ENCODE data around the gene STXBP4. TPM values are rescaled to one million over a fixed set of nuclear protein-coding genes. Genes with fewer than 3 reads are reported as not detected.
"Not testable (repeated sequence)": the region's sequence is repeated elsewhere in the genome, so short reads cannot be mapped to it uniquely, and the experiment has no call there.

The STXBP4 gene
- total RNA-seq, 1 experiment from 2014 or later, result 16.8 TPM

- Mint-ChIP-seq H3K4me3 (ENCODE audit: unreplicated experiment) (no peak overlapping the region), H3K4me1 (ENCODE audit: low read depth, unreplicated experiment) (no peaks in the 10 kb centered on the region), H3K27ac (ENCODE audit: unreplicated experiment) (no peak overlapping the region), H3K9me3 (ENCODE audit: unreplicated experiment) (no peaks in the 10 kb centered on the region), H3K27me3 (ENCODE audit: insufficient read depth, unreplicated experiment) (no peaks in the 10 kb centered on the region), H3K36me3 (ENCODE audit: insufficient read depth, unreplicated experiment) (no peaks in the 10 kb centered on the region)
- TF ChIP-seq CTCF (IDR thresholded peaks at IDR 0.05; ENCODE audit: insufficient read depth in 1 of 2, low read depth in 1 of 2, low read length in 1 of 2, severe bottlenecking in 1 of 2, unreplicated experiment in 1 of 2), result no peak
- H3K36me3 ChIP-seq (ENCODE audit: control insufficient read depth, insufficient read depth, low read length), result no peaks in the 10 kb centered on the region
- CTCF ChIA-PET, result no interaction called here
- no peaks in the 10 kb centered on the region for H3K27me3 ChIP-seq (replicated peaks; ENCODE audit: control insufficient read depth, insufficient read depth, low read length)
- H3K4me3 ChIP-seq (ENCODE audit: low read depth, low read length), result no peak overlapping the region
- no peak for DNase-seq
- POLR2A ChIA-PET, result no interaction called here
- BruUV-seq (replicated peaks), result no TSS peak
- H3K4me1 ChIP-seq, result no peaks in the 10 kb centered on the region
- no peaks in the 10 kb centered on the region for H3K9me3 ChIP-seq
- intact Hi-C loops (cut with micrococcal nuclease; ENCODE audit: unreplicated experiment), result no loop called here
Measured at GRCh38 chr17:55072898-55073297, 104.3 kb downstream of the STXBP4 start.

GRCh38 chr17:55073467-55073866 lies 104.9 kb downstream of the STXBP4 start:
- H3K4me1 ChIP-seq; H3K4me3 Mint-ChIP-seq (ENCODE audit: unreplicated experiment); H3K9me3 ChIP-seq; H3K4me3 ChIP-seq (ENCODE audit: low read depth, low read length); H3K36me3 ChIP-seq (ENCODE audit: control insufficient read depth, insufficient read depth, low read length); H3K27me3 Mint-ChIP-seq (ENCODE audit: insufficient read depth, unreplicated experiment); intact Hi-C loops (cut with micrococcal nuclease; ENCODE audit: unreplicated experiment); POLR2A ChIA-PET; CTCF ChIA-PET; H3K27ac Mint-ChIP-seq (ENCODE audit: unreplicated experiment); H3K9me3 Mint-ChIP-seq (ENCODE audit: unreplicated experiment); H3K36me3 Mint-ChIP-seq (ENCODE audit: insufficient read depth, unreplicated experiment); H3K27me3 ChIP-seq (replicated peaks; ENCODE audit: control insufficient read depth, insufficient read depth, low read length); BruUV-seq (replicated peaks); DNase-seq; H3K4me1 Mint-ChIP-seq (ENCODE audit: low read depth, unreplicated experiment): not testable (repeated sequence)

GRCh38 chr17:55081559-55081958 lies 113.0 kb downstream of the STXBP4 start:
- no TSS peak for BruUV-seq (replicated peaks)
- Histone ChIP-seq H3K4me1 (no peaks in the 10 kb centered on the region), H3K36me3 (ENCODE audit: control insufficient read depth, insufficient read depth, low read length) (no peaks in the 10 kb centered on the region), H3K27me3 (replicated peaks; ENCODE audit: control insufficient read depth, insufficient read depth, low read length) (no peaks in the 10 kb centered on the region), H3K9me3 (no peaks in the 10 kb centered on the region), H3K4me3 (ENCODE audit: low read depth, low read length) (no peak overlapping the region)
- Mint-ChIP-seq H3K27ac (ENCODE audit: unreplicated experiment) (no peak overlapping the region), H3K4me1 (ENCODE audit: low read depth, unreplicated experiment) (no peaks in the 10 kb centered on the region), H3K27me3 (ENCODE audit: insufficient read depth, unreplicated experiment) (no peaks in the 10 kb centered on the region), H3K9me3 (ENCODE audit: unreplicated experiment) (no peaks in the 10 kb centered on the region), H3K36me3 (ENCODE audit: insufficient read depth, unreplicated experiment) (no peaks in the 10 kb centered on the region), H3K4me3 (ENCODE audit: unreplicated experiment) (no peak overlapping the region)
- no peak for DNase-seq
- no peak for TF ChIP-seq CTCF (IDR thresholded peaks at IDR 0.05; ENCODE audit: insufficient read depth in 1 of 2, low read depth in 1 of 2, low read length in 1 of 2, severe bottlenecking in 1 of 2, unreplicated experiment in 1 of 2)
- ChIA-PET POLR2A (no interaction called here), CTCF (no interaction called here)
- intact Hi-C loops (cut with micrococcal nuclease; ENCODE audit: unreplicated experiment), result no loop called here

GRCh38 chr17:55086635-55087058 lies 118.1 kb downstream of the STXBP4 start:
- H3K9me3 Mint-ChIP-seq (ENCODE audit: unreplicated experiment), result no peaks in the 10 kb centered on the region
- POLR2A ChIA-PET, result no interaction called here
- no TSS peak for BruUV-seq (replicated peaks)
- H3K27me3 Mint-ChIP-seq (ENCODE audit: insufficient read depth, unreplicated experiment), result no peaks in the 10 kb centered on the region
- DNase-seq, result no peak
- Histone ChIP-seq H3K4me1 (no peaks in the 10 kb centered on the region), H3K9me3 (no peaks in the 10 kb centered on the region), H3K27me3 (replicated peaks; ENCODE audit: control insufficient read depth, insufficient read depth, low read length) (no peaks in the 10 kb centered on the region), H3K4me3 (ENCODE audit: low read depth, low read length) (no peak overlapping the region), H3K36me3 (ENCODE audit: control insufficient read depth, insufficient read depth, low read length) (no peaks in the 10 kb centered on the region)
- TF ChIP-seq CTCF (IDR thresholded peaks at IDR 0.05; ENCODE audit: insufficient read depth in 1 of 2, low read depth in 1 of 2, low read length in 1 of 2, severe bottlenecking in 1 of 2, unreplicated experiment in 1 of 2), result no peak
- H3K4me1 Mint-ChIP-seq (ENCODE audit: low read depth, unreplicated experiment), result peaks cover 7% of the 10 kb centered on the region
- intact Hi-C loops (cut with micrococcal nuclease; ENCODE audit: unreplicated experiment), result no loop called here
- CTCF ChIA-PET, result no interaction called here
- H3K36me3 Mint-ChIP-seq (ENCODE audit: insufficient read depth, unreplicated experiment), result no peaks in the 10 kb centered on the region
- no peak overlapping the region for H3K4me3 Mint-ChIP-seq (ENCODE audit: unreplicated experiment)
- H3K27ac Mint-ChIP-seq (ENCODE audit: unreplicated experiment), result no peak overlapping the region

Data from Caco-2 (cell line).